Smooth muscle cell (in vitro differentiated cells): ENCODE data around the gene KLHL9. TPM values are rescaled to one million over a fixed set of nuclear protein-coding genes. Genes with fewer than 3 reads are reported as not detected.

Experiments
- polyA plus RNA-seq: library from polyadenylated mRNA; unstranded; fragments of >200 nt; fragmentation: Nextera tagmentation; extraction: Ambion mirVana; gene quantifications from 2 replicates; pipeline ENCODE4 v1.2.1, GENCODE V29; 2016
- total RNA-seq: library from RNA; depleted of rRNA; stranded (reverse); fragments of >200 nt; gene quantifications from 2 replicates; pipeline ENCODE4 v1.2.3, GENCODE V29; 2014

KLHL9 gene
- total and polyA plus RNA-seq, 2 experiments from 2014 or later = 17.4 to 37.1 TPM

Other genes with a start within 250 kb of the KLHL9 start
- not detected in 2 replicates for gene IFNW1, start 193.6 kb downstream of the KLHL9 start, total RNA-seq
- not detected in 2 replicates for gene IFNW1, start 193.6 kb downstream of the KLHL9 start, polyA plus RNA-seq
- not detected in 2 replicates for gene IFNA21, start 168.7 kb downstream of the KLHL9 start, total RNA-seq
- gene IFNA21, start 168.7 kb downstream of the KLHL9 start, polyA plus RNA-seq = not detected in 2 replicates
- gene IFNA4, start 147.8 kb downstream of the KLHL9 start, total RNA-seq = not detected in 2 replicates
- gene IFNA4, start 147.8 kb downstream of the KLHL9 start, polyA plus RNA-seq = not detected in 2 replicates
- not detected in 2 replicates for gene IFNA7, start 133.2 kb downstream of the KLHL9 start, total RNA-seq
- not detected in 2 replicates for gene IFNA7, start 133.2 kb downstream of the KLHL9 start, polyA plus RNA-seq
- gene IFNA10, start 128.3 kb downstream of the KLHL9 start, total RNA-seq = not detected in 2 replicates
- gene IFNA10, start 128.3 kb downstream of the KLHL9 start, polyA plus RNA-seq = not detected in 2 replicates
- not detected in 2 replicates for gene IFNA16, start 118.1 kb downstream of the KLHL9 start, total RNA-seq
- gene IFNA16, start 118.1 kb downstream of the KLHL9 start, polyA plus RNA-seq = not detected in 2 replicates
- gene IFNA17, start 107.2 kb downstream of the KLHL9 start, total RNA-seq = not detected in 2 replicates
- not detected in 2 replicates for gene IFNA17, start 107.2 kb downstream of the KLHL9 start, polyA plus RNA-seq
- gene IFNA14, start 95.4 kb downstream of the KLHL9 start, total RNA-seq = not detected in 2 replicates
- gene IFNA14, start 95.4 kb downstream of the KLHL9 start, polyA plus RNA-seq = not detected in 2 replicates
- 0.36 and 0.54 TPM in 2 replicates for gene IFNA5, start 30.1 kb downstream of the KLHL9 start, total RNA-seq
- not detected in 2 replicates for gene IFNA5, start 30.1 kb downstream of the KLHL9 start, polyA plus RNA-seq
- gene IFNA6, start 15.5 kb upstream of the KLHL9 start, total RNA-seq = not detected in 2 replicates
- not detected in 2 replicates for gene IFNA6, start 15.5 kb upstream of the KLHL9 start, polyA plus RNA-seq
- gene IFNA13, start 32.7 kb upstream of the KLHL9 start, total RNA-seq = not detected in 2 replicates
- 0.40 TPM in 1 of 2 replicates, not detected in the other for gene IFNA13, start 32.7 kb upstream of the KLHL9 start, polyA plus RNA-seq
- not detected in 2 replicates for gene IFNA2, start 50.0 kb upstream of the KLHL9 start, total RNA-seq
- not detected in 2 replicates for gene IFNA2, start 50.0 kb upstream of the KLHL9 start, polyA plus RNA-seq
- not detected in 2 replicates for gene IFNA8, start 73.7 kb upstream of the KLHL9 start, total RNA-seq
- gene IFNA8, start 73.7 kb upstream of the KLHL9 start, polyA plus RNA-seq = not detected in 2 replicates
- not detected in 2 replicates for gene IFNA1, start 105.0 kb upstream of the KLHL9 start, total RNA-seq
- not detected in 2 replicates for gene IFNA1, start 105.0 kb upstream of the KLHL9 start, polyA plus RNA-seq
- 0.85 and 1.2 TPM in 2 replicates for gene IFNE, start 146.9 kb upstream of the KLHL9 start, total RNA-seq
- gene IFNE, start 146.9 kb upstream of the KLHL9 start, polyA plus RNA-seq = not detected in 2 replicates